Astrocyte (in vitro differentiated cells and primary cell): ENCODE results near the gene KRTAP10-1.

Source experiments
- EZH2 ChIP-seq: IDR thresholded peaks from 2 replicates; pipeline ENCODE4 v1.6.1; 2012; ENCODE audit warnings: mild to moderate bottlenecking, low read length, inconsistent platforms; ENCODE audit not compliant: insufficient read depth
- TF ChIP-seq, protein P1 (sequence below): IDR thresholded peaks from 2 replicates; pipeline ENCODE4 v1.5.1; 2011; ENCODE audit warnings: low read depth, mild to moderate bottlenecking, inconsistent platforms, low read length, moderate library complexity; ENCODE audit not compliant: insufficient read depth

DNA sequence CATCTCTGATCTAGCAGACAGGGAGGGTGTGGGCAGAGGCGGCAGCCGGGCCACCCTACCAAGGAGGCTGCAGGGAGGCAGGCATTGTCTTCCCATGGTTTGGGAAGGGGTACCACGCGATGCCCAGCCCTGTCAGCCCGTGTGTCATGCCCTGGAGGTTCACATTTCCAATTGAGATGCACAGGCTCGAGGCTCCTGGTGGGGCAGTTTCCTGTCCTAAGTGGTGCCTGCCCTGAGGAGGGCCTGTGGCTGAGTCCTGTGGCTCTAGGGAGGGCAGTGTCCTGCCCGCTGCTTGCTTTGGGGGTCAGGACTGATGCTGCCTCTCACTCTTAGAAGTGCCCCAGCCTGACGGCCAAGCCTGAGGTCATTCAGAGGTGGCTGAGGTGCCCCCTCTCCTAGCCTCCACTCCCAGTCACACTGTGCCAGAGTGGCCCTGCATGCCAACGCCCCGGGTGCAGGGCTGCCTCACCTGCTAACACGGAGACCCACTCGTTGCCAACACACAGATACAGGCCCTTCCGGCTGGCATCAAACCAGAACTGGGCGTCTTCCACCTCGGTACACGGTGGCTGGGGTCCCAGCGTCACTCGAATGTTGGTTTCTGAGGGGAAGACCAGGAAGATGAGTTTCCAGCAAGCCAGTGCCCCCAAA, 11.9 kb downstream of the KRTAP10-1 start:
- no peak for TF ChIP-seq EZH2
- TF ChIP-seq, protein P1, sequence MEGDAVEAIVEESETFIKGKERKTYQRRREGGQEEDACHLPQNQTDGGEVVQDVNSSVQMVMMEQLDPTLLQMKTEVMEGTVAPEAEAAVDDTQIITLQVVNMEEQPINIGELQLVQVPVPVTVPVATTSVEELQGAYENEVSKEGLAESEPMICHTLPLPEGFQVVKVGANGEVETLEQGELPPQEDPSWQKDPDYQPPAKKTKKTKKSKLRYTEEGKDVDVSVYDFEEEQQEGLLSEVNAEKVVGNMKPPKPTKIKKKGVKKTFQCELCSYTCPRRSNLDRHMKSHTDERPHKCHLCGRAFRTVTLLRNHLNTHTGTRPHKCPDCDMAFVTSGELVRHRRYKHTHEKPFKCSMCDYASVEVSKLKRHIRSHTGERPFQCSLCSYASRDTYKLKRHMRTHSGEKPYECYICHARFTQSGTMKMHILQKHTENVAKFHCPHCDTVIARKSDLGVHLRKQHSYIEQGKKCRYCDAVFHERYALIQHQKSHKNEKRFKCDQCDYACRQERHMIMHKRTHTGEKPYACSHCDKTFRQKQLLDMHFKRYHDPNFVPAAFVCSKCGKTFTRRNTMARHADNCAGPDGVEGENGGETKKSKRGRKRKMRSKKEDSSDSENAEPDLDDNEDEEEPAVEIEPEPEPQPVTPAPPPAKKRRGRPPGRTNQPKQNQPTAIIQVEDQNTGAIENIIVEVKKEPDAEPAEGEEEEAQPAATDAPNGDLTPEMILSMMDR = no peak
